ENCODE data around the gene SPINT2. TPM values are rescaled to one million over a fixed set of nuclear protein-coding genes. Genes with fewer than 3 reads are reported as not detected.
A peak's percentile ranks its signal among the peaks of the same experiment; 100 is the strongest.

Gene SPINT2
- total and polyA plus RNA-seq, 2 of the 13 experiments (the other 11 are each of a cell fraction or from before 2014, with no cell fraction given): 0.31 to 0.77 TPM

- no peak for TF ChIP-seq SSRP1 (CRISPR knock-in tag; IDR thresholded peaks at IDR 0.05)
- TF ChIP-seq ZNF501 (CRISPR knock-in tag; IDR thresholded peaks at IDR 0.05): peak; percentile 2; the same call in 1 of the 2 replicates
- TF ChIP-seq MNT (IDR thresholded peaks at IDR 0.05): no peak
- no peak for TF ChIP-seq NFIB (CRISPR knock-in tag; IDR thresholded peaks at IDR 0.05; ENCODE audit: borderline replicate concordance)
- TF ChIP-seq HMGA1 (CRISPR knock-in tag; conservative IDR thresholded peaks at IDR 0.05): no peak
- no peak for TF ChIP-seq PRDM10 (CRISPR knock-in tag; IDR thresholded peaks at IDR 0.05; ENCODE audit: low read depth)
- no peak for TF ChIP-seq SOX5 (CRISPR knock-in tag; IDR thresholded peaks at IDR 0.05; ENCODE audit: borderline replicate concordance)
- no peak for TF ChIP-seq ZNF746 (CRISPR knock-in tag; IDR thresholded peaks at IDR 0.05)
- TF ChIP-seq ZBTB42 (CRISPR knock-in tag; IDR thresholded peaks at IDR 0.05): no peak
- TF ChIP-seq ZMAT3 (CRISPR knock-in tag; conservative IDR thresholded peaks at IDR 0.05): no peak
- TF ChIP-seq ZBTB44 (CRISPR knock-in tag; IDR thresholded peaks at IDR 0.05): no peak
- no peak for TF ChIP-seq CENPX (CRISPR knock-in tag; IDR thresholded peaks at IDR 0.05)
- TF ChIP-seq ZNF609 (CRISPR knock-in tag; IDR thresholded peaks at IDR 0.05; ENCODE audit: borderline replicate concordance): no peak
- peak; percentile 14 for TF ChIP-seq IRF2 (CRISPR knock-in tag; IDR thresholded peaks at IDR 0.05)
- no peak; the same call in 1 of the 2 replicates for TF ChIP-seq ZNF567 (CRISPR knock-in tag; IDR thresholded peaks at IDR 0.05; ENCODE audit: borderline replicate concordance)
- TF ChIP-seq HNRNPLL (IDR thresholded peaks at IDR 0.05; ENCODE audit: low read depth, low read length, poor library complexity, severe bottlenecking): peak; percentile 100
- TF ChIP-seq CBX2 (IDR thresholded peaks at IDR 0.05; ENCODE audit: low read depth, low read length): no peak
- no peak for TF ChIP-seq CBX2 (CRISPR knock-in tag; IDR thresholded peaks at IDR 0.05; ENCODE audit: low read depth)
Measured at GRCh38 chr19:38315657-38316476, 51.5 kb downstream of the SPINT2 start, which contains the start of gene YIF1B (continued).
